Osteoblast (primary cell): ENCODE results near the gene ATXN2. TPM values are rescaled to one million over a fixed set of nuclear protein-coding genes. Genes with fewer than 3 reads are reported as not detected.
A peak's percentile ranks its signal among the peaks of the same experiment; 100 is the strongest.
"Not testable (repeated sequence)": the region's sequence is repeated elsewhere in the genome, so short reads cannot be mapped to it uniquely, and the experiment has no call there.

ENCODE experiments used
- DNase-seq: peaks from one replicate; pipeline ENCODE4 v3.0.0; 2011; ENCODE audit warnings: low spot score, mixed read lengths; ENCODE audit not compliant: insufficient read length; ENCODE audit errors: missing footprints
- H2AFZ ChIP-seq: 2 replicates; pipeline ENCODE4 v1.6.0; 2011; ENCODE audit warnings: mild to moderate bottlenecking, low read length
- H3K27ac ChIP-seq: 2 replicates; pipeline ENCODE4 v1.5.1; 2011; ENCODE audit warnings: mild to moderate bottlenecking, low read depth, low read length, moderate library complexity
- H3K27me3 ChIP-seq: 2 replicates; pipeline ENCODE4 v1.6.0; 2012; ENCODE audit warnings: mild to moderate bottlenecking, control low read depth, inconsistent platforms, low read length, moderate library complexity; ENCODE audit not compliant: insufficient read depth
- H3K36me3 ChIP-seq: 2 replicates; pipeline ENCODE4 v1.5.1; 2011; ENCODE audit warnings: mild to moderate bottlenecking, low read length, control low read depth, moderate library complexity; ENCODE audit not compliant: insufficient read depth
- H3K4me1 ChIP-seq: 2 replicates; pipeline ENCODE4 v1.5.1; 2011; ENCODE audit warnings: mild to moderate bottlenecking, low read length, control low read depth, moderate library complexity; ENCODE audit not compliant: insufficient read depth
- H3K4me2 ChIP-seq: 2 replicates; pipeline ENCODE4 v1.6.0; 2011; ENCODE audit warnings: mild to moderate bottlenecking, low read length; ENCODE audit not compliant: insufficient read depth
- H3K4me3 ChIP-seq: fragments of 200-600 bp; sonication (generic); 3 replicates; pipeline ENCODE4 v1.5.1; 2012; ENCODE audit warnings: mild to moderate bottlenecking, low read length, inconsistent platforms; ENCODE audit not compliant: insufficient read depth
- H3K79me2 ChIP-seq: 2 replicates; pipeline ENCODE4 v1.6.0; 2012; ENCODE audit warnings: mild to moderate bottlenecking, low read length, control low read depth, inconsistent platforms; ENCODE audit not compliant: insufficient read depth
- H3K9me3 ChIP-seq: 2 replicates; pipeline ENCODE4 v1.5.1; 2011; ENCODE audit warnings: low read depth, low read length, control low read depth
- H4K20me1 ChIP-seq: 2 replicates; pipeline ENCODE4 v1.6.0; 2012; ENCODE audit warnings: mild to moderate bottlenecking, low read length, control low read depth; ENCODE audit not compliant: insufficient read depth
- small RNA-seq: library from RNA; depleted of rRNA; stranded (forward); fragments of <200 nt; gene quantifications from one replicate; pipeline ENCODE3, GENCODE V24; 2012
- total RNA-seq: library from RNA; depleted of rRNA; stranded (reverse); fragments of >200 nt; gene quantifications from 2 replicates; pipeline ENCODE4 v1.2.3, GENCODE V29; 2012
- TF ChIP-seq, protein P1 (sequence below): IDR thresholded peaks from 2 replicates; pipeline ENCODE4 v1.5.1; 2011; ENCODE audit warnings: mild to moderate bottlenecking, low read depth, low read length, moderate library complexity; ENCODE audit errors: extremely low read depth

ATXN2 gene
- total RNA-seq, 1 donor: 39.4 TPM

DNA sequence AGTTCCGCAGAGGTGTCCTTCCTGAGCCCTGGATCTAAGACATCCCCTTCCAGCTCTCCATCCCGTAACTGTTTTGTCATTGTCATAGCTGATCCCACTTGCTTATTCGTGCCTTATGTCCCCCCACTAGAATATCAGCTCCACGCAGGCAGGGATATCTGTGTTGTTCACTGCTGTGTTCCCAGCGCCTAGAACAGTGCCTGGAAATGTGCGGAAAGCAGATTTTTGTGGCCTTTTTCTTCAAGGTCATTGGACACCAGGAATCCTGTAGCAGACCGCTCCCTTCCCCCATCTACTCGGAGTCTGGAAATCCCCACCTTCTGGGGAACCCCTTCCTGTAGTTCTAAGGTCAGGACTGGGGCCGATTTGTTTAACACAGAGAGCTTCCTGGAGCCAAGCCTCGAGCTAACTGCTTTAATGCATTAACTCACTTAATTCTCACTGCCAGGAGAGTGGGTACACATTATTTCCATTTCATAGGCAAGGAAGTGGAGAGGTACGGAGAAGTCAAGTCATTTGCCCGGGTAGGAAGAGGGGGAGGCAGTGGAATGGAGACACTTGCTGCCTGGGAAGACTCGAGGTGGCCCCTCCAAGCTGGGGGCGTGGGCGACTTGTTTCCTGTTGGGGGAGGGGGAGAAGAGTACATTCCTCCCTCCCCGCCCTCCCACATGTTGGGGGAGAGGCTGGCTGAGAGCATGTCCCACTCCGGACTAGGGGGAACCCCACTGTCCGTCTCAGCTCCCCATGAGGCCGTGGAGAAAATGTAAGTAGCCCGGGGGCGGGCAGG lies 194.6 kb downstream of the ATXN2 start:
- Histone ChIP-seq H3K9me3 (no peaks in the 10 kb centered on the region), H3K4me1 (peaks cover 30% of the 10 kb centered on the region), H3K27ac (no peak overlapping the region), H3K4me2 (peak overlapping the region; percentile 75), H4K20me1 (peaks cover 20% of the 10 kb centered on the region), H3K4me3 (peak overlapping the region; percentile 93), H3K79me2 (peaks cover 38% of the 10 kb centered on the region), H3K27me3 (no peaks in the 10 kb centered on the region), H3K36me3 (peaks cover 9% of the 10 kb centered on the region), H2AFZ (peak overlapping the region; percentile 39)
- TF ChIP-seq, protein P1, sequence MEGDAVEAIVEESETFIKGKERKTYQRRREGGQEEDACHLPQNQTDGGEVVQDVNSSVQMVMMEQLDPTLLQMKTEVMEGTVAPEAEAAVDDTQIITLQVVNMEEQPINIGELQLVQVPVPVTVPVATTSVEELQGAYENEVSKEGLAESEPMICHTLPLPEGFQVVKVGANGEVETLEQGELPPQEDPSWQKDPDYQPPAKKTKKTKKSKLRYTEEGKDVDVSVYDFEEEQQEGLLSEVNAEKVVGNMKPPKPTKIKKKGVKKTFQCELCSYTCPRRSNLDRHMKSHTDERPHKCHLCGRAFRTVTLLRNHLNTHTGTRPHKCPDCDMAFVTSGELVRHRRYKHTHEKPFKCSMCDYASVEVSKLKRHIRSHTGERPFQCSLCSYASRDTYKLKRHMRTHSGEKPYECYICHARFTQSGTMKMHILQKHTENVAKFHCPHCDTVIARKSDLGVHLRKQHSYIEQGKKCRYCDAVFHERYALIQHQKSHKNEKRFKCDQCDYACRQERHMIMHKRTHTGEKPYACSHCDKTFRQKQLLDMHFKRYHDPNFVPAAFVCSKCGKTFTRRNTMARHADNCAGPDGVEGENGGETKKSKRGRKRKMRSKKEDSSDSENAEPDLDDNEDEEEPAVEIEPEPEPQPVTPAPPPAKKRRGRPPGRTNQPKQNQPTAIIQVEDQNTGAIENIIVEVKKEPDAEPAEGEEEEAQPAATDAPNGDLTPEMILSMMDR: no peak
- peak; percentile 78 for DNase-seq

DNA sequence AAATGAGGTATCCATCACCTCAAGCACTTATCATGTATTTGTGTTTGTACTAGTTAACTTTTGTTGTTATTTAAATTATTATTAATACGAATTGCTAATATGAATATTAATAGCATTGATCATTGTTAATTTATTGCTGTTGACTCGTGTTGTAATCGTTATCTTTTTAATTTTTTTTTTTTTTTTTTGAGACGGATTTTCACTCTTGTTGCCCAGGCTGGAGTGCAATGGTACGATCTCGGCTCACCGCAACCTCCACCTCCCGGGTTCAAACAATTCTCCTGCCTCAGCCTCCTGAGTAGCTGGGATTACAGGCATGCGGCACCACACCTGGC lies 196.7 kb downstream of the ATXN2 start:
- not testable (repeated sequence) for H4K20me1 ChIP-seq, H3K36me3 ChIP-seq, H3K27ac ChIP-seq, H3K4me2 ChIP-seq, H2AFZ ChIP-seq, DNase-seq, H3K9me3 ChIP-seq, H3K4me3 ChIP-seq, H3K27me3 ChIP-seq
- Histone ChIP-seq H3K4me1 (peaks cover 13% of the 10 kb centered on the region), H3K79me2 (peaks cover 17% of the 10 kb centered on the region)

Small RNA genes within 50 kb of the gene (small RNA-seq; reads per million reads assigned to genes)
- not detected for gene RF00066

Other genes with a start within 250 kb of the ATXN2 start
- gene PHETA1, start 230.2 kb downstream of the ATXN2 start, total RNA-seq: 8.3 and 9.1 TPM in 2 replicates
- gene SH2B3, start 193.4 kb downstream of the ATXN2 start, total RNA-seq: 32.4 and 51.4 TPM in 2 replicates
- gene BRAP, start 86.6 kb upstream of the ATXN2 start, total RNA-seq: 19.7 and 22.1 TPM in 2 replicates
- gene ACAD10, start 86.7 kb upstream of the ATXN2 start, total RNA-seq: 18.1 and 19.4 TPM in 2 replicates
- 11.9 and 17.1 TPM in 2 replicates for gene ALDH2, start 167.6 kb upstream of the ATXN2 start, total RNA-seq
- gene MAPKAPK5, start 242.9 kb upstream of the ATXN2 start, total RNA-seq: 31.5 and 32.9 TPM in 2 replicates